HG02798 (cell line): Measurements from ENCODE around the gene TREX2.
"Not testable (repeated sequence)": the region's sequence is repeated elsewhere in the genome, so short reads cannot be mapped to it uniquely, and the experiment has no call there.

Experiments used
- ATAC-seq: cut with Tn5 transposase; IDR thresholded peaks from one replicate; pipeline ENCODE4 v1.9.1; 2021; ENCODE audit warnings: mild to moderate bottlenecking; ENCODE audit not compliant: unreplicated experiment, poor library complexity

TREX2 gene

GRCh38 chrX:153411255-153411987 lies 34.4 kb downstream of the TREX2 start, which contains the start of gene ZFP92:
Gene ZFP92, plus strand, starts transcription at chrX:153411472. Its CDS starts 6,851 bp downstream, at chrX:153418323.
- ATAC-seq: peak; percentile 81

DNA sequence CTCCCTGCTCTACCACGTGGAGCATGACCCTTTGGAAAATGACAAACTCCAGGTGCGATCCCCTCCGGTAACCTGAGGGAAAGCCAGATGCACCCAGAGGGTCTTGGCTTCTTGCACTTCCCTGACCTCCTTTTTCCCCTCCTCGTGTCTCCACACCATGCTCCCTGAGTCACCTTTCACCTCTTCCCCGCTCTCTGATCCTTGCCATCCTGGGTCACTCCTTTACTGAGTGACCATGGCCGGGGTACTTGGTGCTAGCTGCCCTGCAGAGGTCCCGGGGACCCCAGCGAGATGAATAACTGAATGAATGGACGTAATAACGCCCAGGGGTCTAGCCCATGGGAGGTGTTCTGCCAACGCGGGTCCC lies 35.0 kb downstream of the TREX2 start:
- ATAC-seq: no peak

DNA sequence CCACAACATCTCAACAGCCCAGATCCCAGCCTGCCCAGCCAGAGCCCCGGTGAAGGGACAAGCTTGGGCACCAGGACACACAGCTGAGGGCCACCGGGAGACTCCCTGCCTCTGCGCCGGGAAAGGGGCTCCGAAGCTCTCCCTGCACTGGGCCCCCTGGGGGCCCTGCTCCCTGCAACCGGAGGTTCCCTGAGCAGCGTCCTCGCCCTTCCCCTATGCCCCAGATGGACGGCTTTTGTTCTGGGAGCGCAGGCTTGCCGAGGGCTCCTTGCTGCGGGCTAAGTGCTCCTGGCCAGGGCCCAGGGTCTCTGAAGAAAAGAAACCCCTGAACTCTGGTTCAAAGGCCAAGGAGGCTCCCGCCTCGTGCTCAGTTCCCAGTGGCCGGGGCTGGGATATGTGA lies 35.5 kb downstream of the TREX2 start:
- no peak for ATAC-seq

DNA sequence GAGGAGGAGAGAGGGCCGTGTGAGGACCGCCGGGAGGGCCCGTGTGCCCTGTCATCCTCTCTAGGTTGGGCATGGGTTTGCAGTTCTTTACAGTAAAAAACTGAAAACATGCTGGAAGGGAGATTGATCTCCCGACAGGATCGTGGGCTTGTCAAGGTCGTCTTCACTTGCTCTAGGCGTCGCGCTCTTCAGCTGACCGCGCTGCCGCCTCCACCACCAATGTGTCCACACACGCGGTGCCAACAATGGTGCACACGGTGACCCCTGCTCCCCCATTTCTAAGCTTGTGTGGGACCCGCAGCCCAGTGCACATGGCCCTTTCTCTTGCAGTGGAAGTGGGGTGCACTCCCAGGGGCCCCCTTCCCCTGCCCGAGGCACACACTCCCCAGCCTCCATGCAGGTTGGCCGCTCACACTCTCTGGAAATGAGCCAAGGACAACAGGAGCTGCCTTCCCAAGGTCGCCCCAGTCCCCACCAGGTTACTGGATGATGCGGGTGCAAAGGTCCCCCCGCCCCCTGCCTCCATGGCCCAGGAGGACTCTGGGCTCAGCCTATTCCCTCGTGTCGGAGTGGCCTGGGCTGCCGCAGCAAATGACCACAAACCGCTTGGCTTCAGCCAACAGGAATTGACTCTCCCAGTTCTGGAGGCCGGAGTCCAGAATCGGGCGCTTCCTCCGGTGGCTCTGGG lies 36.3 kb downstream of the TREX2 start:
- no peak for ATAC-seq

GRCh38 chrX:153408871-153409351 lies 36.9 kb downstream of the TREX2 start:
- ATAC-seq: no peak

DNA sequence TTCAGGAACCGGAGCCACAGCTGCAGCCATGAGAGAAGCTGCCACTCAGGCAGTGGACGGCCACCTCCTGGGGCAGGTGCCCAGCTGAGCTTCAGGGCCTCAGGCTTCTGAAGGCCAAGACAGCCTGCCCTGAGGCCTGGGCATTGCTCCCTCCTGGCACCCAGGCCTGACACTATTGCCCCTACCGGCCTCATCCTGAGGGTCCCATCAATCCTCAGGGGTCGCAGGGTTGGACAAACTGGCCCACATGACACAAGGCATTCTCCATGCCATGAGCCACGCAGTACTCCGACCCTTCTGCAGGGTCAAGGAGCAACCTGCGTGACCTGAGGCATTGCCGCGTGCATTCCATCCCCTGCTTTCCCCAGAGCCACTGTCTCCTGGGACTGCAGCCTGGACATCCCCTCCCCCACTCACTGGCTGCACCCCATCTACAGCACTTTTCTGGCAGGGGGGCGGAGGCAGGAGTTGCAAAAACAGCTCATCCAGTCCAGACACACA lies 37.6 kb downstream of the TREX2 start:
- ATAC-seq: no peak

DNA sequence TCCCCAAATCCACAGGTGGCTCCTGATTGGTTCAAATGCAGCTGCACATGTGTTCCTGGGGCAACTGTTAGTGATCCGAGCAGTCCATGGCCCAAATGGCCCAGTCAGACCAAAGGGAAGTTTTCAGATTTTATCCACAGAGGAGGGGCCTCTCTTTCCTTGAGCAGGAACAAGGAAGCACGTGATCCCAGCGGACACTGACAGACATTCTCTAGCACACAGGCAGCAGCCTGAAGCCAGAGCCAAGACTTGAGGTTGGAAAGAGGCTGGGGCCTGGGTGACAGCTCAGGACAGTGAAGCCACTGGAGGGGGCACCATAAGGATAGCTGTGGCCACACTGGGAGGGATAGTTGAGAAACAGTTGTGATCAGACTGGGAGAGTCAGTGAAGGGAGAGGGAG lies 38.1 kb downstream of the TREX2 start:
- no peak for ATAC-seq

GRCh38 chrX:153406903-153407302 lies 39.0 kb downstream of the TREX2 start:
- no peak for ATAC-seq

DNA sequence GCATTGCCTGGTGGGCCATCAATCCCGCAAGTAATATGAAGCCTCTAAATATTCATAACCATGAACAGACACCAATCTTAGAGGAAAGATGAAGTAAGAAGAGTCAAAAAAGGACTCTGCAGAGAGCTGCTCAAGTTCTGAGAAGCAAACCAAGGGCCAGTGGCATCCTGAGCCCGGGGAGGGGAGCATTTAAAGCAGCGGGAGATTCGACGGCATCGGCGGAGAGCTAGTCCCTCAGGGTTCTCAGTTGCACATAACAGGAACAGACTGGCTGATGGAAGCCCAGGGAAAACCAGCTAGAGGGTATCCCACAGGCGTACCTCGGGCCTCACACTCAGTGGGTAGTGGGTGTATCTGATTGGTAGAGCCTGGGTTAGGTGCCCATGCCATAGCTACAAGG lies 39.8 kb downstream of the TREX2 start:
- ATAC-seq: no peak

DNA sequence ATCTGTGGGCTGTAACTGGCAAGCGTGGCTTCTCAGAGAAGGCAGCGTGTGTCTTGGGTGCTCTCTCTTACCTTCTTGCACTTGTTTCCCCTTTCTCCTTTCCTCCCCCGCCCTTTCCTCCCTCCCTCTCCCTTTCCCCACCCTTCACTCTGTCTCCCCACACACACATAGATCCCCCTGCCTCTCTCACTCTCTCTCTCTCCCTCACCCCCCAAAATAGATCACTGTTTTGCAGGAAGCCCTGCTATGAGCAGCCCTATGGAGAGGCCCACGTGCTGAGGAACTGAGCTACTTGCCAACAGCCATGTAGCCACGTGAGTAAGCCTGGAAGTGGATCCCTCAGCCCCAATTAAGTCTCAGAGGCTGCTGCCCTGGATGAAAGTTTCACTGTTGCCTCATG lies 40.4 kb downstream of the TREX2 start:
- no peak for ATAC-seq

GRCh38 chrX:153404333-153404732 lies 41.5 kb downstream of the TREX2 start:
- not testable (repeated sequence) for ATAC-seq

GRCh38 chrX:153401133-153401764 lies 44.6 kb downstream of the TREX2 start, which contains the start of gene PNMA6E:
Gene PNMA6E, minus strand, starts transcription at chrX:153401350. Its CDS starts 2,501 bp downstream, at chrX:153398849.
- no peak for ATAC-seq

DNA sequence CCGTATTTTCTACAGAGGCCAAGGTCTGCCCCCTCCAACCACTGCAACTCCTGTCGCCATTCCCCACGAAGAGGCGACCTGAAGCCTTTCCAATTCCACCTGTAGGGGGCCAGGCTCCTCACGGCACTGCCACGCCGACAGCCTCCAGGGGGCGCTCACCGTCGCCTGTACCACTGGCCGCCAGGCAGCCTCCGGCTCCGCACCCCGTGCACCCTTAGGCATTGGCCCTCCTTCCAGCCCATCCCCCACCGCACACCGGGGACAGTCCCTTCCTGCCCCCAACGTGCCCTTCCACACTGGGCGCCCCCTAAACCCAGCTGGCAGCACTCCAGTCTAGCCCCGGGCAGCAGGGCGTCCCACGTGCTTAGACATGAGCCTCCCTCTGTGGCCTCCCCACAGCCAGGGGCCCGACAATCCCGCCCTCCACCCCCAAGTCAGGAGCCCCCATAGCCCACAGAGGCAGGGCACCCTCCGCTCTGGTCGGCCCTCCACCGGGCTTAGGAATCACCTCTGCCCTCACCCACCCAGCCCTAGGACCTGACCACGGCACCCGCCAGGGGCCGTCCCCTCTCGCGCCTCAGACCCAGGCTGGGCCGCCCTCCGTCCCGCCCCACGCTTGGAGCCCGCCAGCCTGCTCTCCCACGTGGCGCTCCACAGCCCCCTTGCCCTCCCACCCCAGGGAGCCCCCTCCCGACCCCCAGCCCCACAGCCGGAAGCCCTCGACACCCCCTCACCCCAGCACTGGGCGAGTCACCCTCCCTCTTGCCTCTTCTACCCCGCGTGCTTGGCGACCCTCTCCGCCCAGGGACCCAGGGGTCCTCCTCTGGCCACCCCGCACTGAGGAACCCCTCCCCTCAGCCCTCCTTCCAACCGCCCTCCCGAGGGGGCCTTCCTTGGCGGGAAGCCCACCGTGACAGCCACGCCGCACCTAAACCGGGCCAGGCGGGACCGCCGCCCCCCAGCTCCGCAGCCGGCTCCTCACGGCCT lies 45.4 kb downstream of the TREX2 start:
- peak; percentile 57 for ATAC-seq

GRCh38 chrX:153398275-153398960 lies 47.4 kb downstream of the TREX2 start:
- ATAC-seq: no peak

GRCh38 chrX:153397256-153397960 lies 48.4 kb downstream of the TREX2 start:
- no peak for ATAC-seq

DNA sequence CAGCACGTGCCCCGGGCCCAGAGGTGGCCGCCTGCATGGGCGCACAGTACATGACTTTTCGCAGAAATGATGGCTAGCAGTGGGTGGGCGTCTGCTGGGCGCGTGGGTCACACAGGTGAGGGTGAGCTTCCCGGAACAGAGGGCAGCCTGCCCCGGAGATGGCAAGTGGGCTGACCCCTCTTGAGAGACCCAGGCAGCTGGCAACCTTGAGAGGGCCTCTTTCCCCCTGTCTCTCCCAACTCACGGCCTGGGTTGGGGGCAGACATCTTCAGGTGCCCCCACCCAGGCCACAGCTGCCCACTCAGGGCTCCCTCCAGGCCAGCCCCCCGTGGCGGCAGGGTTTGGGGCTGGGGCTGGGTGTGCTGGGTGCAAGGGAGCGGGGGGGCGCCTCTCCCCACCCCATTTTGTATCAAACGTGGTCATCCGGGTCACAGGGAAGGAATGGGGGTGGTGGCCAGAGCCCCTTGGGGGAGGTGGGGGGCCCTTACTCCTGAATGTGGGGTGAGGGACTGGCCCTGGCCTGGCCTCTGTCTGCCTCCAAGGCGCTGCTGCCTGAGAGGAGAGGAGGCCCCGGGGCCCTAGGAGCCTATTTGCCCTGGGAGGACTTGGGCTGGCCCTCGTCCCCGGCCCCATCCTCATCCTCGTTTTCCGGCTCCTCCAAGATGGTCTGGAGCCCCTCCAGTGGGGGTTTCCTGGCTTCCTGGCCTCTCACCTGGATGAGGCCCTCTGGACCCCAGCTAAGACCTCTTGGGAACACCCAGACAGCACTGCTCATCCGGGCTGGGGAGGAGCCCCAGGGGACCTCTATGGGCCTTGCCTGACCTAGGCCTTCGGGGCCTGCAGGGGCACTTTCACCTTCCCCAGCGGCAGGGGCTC lies 49.3 kb downstream of the TREX2 start:
- ATAC-seq: no peak

DNA sequence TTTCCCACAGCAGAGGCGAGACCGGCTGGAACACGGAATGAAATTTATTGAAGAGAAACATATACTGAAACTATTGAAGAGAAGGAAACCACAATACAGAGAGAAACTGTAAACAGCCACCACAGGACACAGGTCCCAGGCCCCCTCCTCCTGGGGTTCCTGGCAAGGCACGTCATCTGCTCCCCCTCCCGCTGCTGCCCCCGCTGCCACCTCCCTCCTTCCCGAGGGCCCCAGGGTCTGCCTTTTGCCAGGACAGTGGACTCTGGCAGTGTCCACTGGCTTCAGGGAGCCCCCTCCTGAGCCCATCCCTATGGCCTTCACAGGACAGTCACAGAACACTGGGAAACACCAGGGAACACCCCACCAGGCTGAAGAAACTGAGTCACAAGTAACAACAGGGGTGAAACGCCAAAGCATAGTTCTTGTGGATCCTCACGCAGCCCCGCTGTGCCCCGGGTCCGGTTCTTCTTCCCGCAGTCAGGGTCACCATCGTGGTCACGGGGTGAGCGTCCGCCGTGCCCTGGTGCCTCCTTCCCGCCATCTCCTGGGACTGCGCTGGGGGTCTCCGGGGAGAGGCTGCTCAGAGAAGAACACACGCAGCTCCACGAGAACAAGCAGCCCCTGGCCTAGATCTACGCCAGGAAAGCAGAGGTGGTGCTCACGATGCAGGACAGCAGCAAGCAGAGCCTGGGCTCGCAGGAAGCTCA lies 50.1 kb downstream of the TREX2 start:
- no peak for ATAC-seq
